GM12878 (cell line): ENCODE results near the gene ZNF684. TPM values are rescaled to one million over a fixed set of nuclear protein-coding genes. Genes with fewer than 3 reads are reported as not detected.
A peak's percentile ranks its signal among the peaks of the same experiment; 100 is the strongest.

Source experiments
- BCL3 ChIP-seq: IDR thresholded peaks from 2 replicates; pipeline ENCODE4 v1.6.1; 2011; ENCODE audit warnings: borderline replicate concordance, low read depth, mild to moderate bottlenecking, moderate library complexity, low read length; ENCODE audit not compliant: insufficient read depth, poor library complexity, severe bottlenecking
- CHD4 ChIP-seq: fragments of 200-600 bp; sonication (generic); IDR thresholded peaks from 2 replicates; pipeline ENCODE4 v1.6.1; 2016; ENCODE audit warnings: mild to moderate bottlenecking
- CREM ChIP-seq: IDR thresholded peaks from 2 replicates; pipeline ENCODE4 v1.6.1; 2014; ENCODE audit warnings: antibody characterized with exemption, low read depth
- IRF3 ChIP-seq: fragments of 450-650 bp; IDR thresholded peaks from 2 replicates; pipeline ENCODE4 v1.6.1; 2014; ENCODE audit warnings: mild to moderate bottlenecking
- IRF4 ChIP-seq: IDR thresholded peaks from 2 replicates; pipeline ENCODE4 v1.6.1; 2011; ENCODE audit warnings: low read depth, low read length
- JUND ChIP-seq: IDR thresholded peaks from 2 replicates; pipeline ENCODE4 v1.6.1; 2012; ENCODE audit warnings: low read depth, mild to moderate bottlenecking, low read length, improper control_type of control experiment, moderate library complexity
- LARP7 ChIP-seq: fragments of 450-650 bp; IDR thresholded peaks from 2 replicates; pipeline ENCODE4 v1.6.1; 2017; ENCODE audit warnings: mild to moderate bottlenecking
- MAX ChIP-seq: IDR thresholded peaks from 2 replicates; pipeline ENCODE4 v1.6.1; 2012; ENCODE audit warnings: low read depth, low read length, improper control_type of control experiment
- NFYB ChIP-seq: IDR thresholded peaks from 2 replicates; pipeline ENCODE4 v1.6.1; 2011; ENCODE audit warnings: low read depth, mild to moderate bottlenecking, low read length, improper control_type of control experiment, moderate library complexity; ENCODE audit not compliant: insufficient read depth
- NR2C1 ChIP-seq: fragments of 450-650 bp; IDR thresholded peaks from 2 replicates; pipeline ENCODE4 v1.6.1; 2017; ENCODE audit warnings: antibody characterized with exemption, mild to moderate bottlenecking, moderate library complexity
- POLR2A ChIP-seq: IDR thresholded peaks from 2 replicates; pipeline ENCODE4 v1.6.1; 2011; ENCODE audit warnings: low read depth, mild to moderate bottlenecking, low read length
- RCOR1 ChIP-seq: conservative IDR thresholded peaks from 2 replicates; pipeline ENCODE4 v1.6.1; 2012; ENCODE audit warnings: low read depth, low read length, improper control_type of control experiment
- RELB ChIP-seq: fragments of 450-650 bp; IDR thresholded peaks from 2 replicates; pipeline ENCODE4 v1.6.1; 2017; ENCODE audit warnings: low read depth, mild to moderate bottlenecking, moderate library complexity
- RFX5 ChIP-seq: IDR thresholded peaks from 2 replicates; pipeline ENCODE4 v1.6.1; 2011; ENCODE audit warnings: low read depth, low read length, improper control_type of control experiment
- SIN3A ChIP-seq: IDR thresholded peaks from 2 replicates; pipeline ENCODE4 v1.6.1; 2012; ENCODE audit warnings: low read depth, low read length, improper control_type of control experiment
- SPI1 ChIP-seq: IDR thresholded peaks from 2 replicates; pipeline ENCODE4 v1.6.1; 2011; ENCODE audit warnings: low read depth, mild to moderate bottlenecking, low read length, moderate library complexity, borderline replicate concordance; ENCODE audit not compliant: insufficient read depth
- SREBF1 ChIP-seq: IDR thresholded peaks from 2 replicates; pipeline ENCODE4 v1.6.1; 2012; ENCODE audit warnings: mild to moderate bottlenecking, low read length
- TBL1XR1 ChIP-seq: IDR thresholded peaks from 2 replicates; pipeline ENCODE4 v1.6.1; 2012; ENCODE audit warnings: low read depth, low read length, improper control_type of control experiment
- WRNIP1 ChIP-seq: IDR thresholded peaks from 2 replicates; pipeline ENCODE4 v1.6.1; 2011; ENCODE audit warnings: low read depth, low read length, improper control_type of control experiment, borderline replicate concordance
- ZBTB33 ChIP-seq: fragments of 450-650 bp; IDR thresholded peaks from 2 replicates; pipeline ENCODE4 v1.6.1; 2017; ENCODE audit warnings: mild to moderate bottlenecking
- ZNF217 ChIP-seq: fragments of 450-650 bp; IDR thresholded peaks from 2 replicates; pipeline ENCODE4 v1.6.1; 2017; ENCODE audit warnings: antibody characterized with exemption, mild to moderate bottlenecking
- ZNF384 ChIP-seq: IDR thresholded peaks from 2 replicates; pipeline ENCODE4 v1.6.1; 2012; ENCODE audit warnings: low read depth, mild to moderate bottlenecking, low read length, improper control_type of control experiment, borderline replicate concordance
- ZZZ3 ChIP-seq: IDR thresholded peaks from 2 replicates; pipeline ENCODE4 v1.6.1; 2011; ENCODE audit warnings: low read depth; ENCODE audit not compliant: control insufficient read depth, insufficient read length
- polyA plus RNA-seq, 11 experiments: library from polyadenylated mRNA; depleted of rRNA in 4 of 11; unstranded in 6 of 11; stranded (reverse) in 5 of 11; fragments of >200 nt; fragmentation: Nextera tagmentation in 4 of 11; fragmentation: Illumina TruSeq in 1 of 11; extraction: Ambion mirVana in 4 of 11; extraction: Trizol in 1 of 11; gene quantifications; 1 replicate in 1 of 11; 2 replicates in 10 of 11; pipeline versions ENCODE4 v1.2.1 to v1.2.3, GENCODE V29; 2011 to 2016; ENCODE audit warnings: inconsistent platforms in 2 of 11, missing spikeins in 2 of 11, low read depth in 1 of 11
- total RNA-seq, 4 experiments: library from RNA; depleted of rRNA in 3 of 4; stranded (reverse); fragments of >200 nt in 3 of 4; fragmentation: Illumina TruSeq in 1 of 4; extraction: Trizol in 1 of 4; gene quantifications; 2 replicates each; pipeline versions ENCODE4 v1.2.1 to v1.2.3, GENCODE V29; 2013 to 2021

Gene ZNF684
- total and polyA plus RNA-seq, 10 of the 15 experiments (the other 5 are each of a cell fraction or from before 2014, with no cell fraction given) = 3.8 to 6.8 (median 6.0) TPM

- TF ChIP-seq BCL3 = no peak
- TF ChIP-seq JUND = no peak
- no peak for TF ChIP-seq RFX5
- no peak; the same call in 1 of the 2 replicates for TF ChIP-seq WRNIP1
- TF ChIP-seq NFYB = no peak
- TF ChIP-seq ZNF384 = no peak
- peak; percentile 16; the same call in 1 of the 2 replicates for TF ChIP-seq MAX
- TF ChIP-seq SREBF1 = no peak
- no peak; the same call in 1 of the 2 replicates for TF ChIP-seq RELB
- TF ChIP-seq IRF3 = no peak
- TF ChIP-seq LARP7 = peak; percentile 77; the same call in 1 of the 2 replicates
- TF ChIP-seq POLR2A = peak; percentile 90
- TF ChIP-seq SIN3A = no peak
- no peak for TF ChIP-seq SPI1
- 0 out of 2 replicates have a peak, but pooled peaks have one; percentile 31 for TF ChIP-seq RCOR1
- no peak for TF ChIP-seq ZBTB33
- TF ChIP-seq ZZZ3 = no peak
- no peak for TF ChIP-seq NR2C1
- TF ChIP-seq CREM = peak; percentile 28; the same call in 1 of the 2 replicates
- TF ChIP-seq CHD4 = no peak
- no peak for TF ChIP-seq TBL1XR1
- TF ChIP-seq IRF4 = no peak
- no peak for TF ChIP-seq ZNF217
Measured at GRCh38 chr1:40508375-40509341, 22.8 kb upstream of the ZNF684 start, which contains the start of gene EXO5 (continued).
